Suprapubic skin (tissue), 4 donors: ENCODE data around the gene RGS2.

ENCODE experiments used
- CTCF ChIP-seq, 2 donors: fragments of 200-600 bp in 1 of 2; fragments of 450-650 bp in 1 of 2; sonication (generic) in 1 of 2; IDR thresholded peaks; one replicate each; pipeline ENCODE4 v1.5.1; 2016 to 2019; ENCODE audit warnings: antibody characterized with exemption in 2 of 2, mild to moderate bottlenecking in 1 of 2, moderate library complexity in 1 of 2
- EP300 ChIP-seq: sonication (generic); formaldehyde crosslinking; IDR thresholded peaks from one replicate; pipeline ENCODE4 v1.6.1; 2017; ENCODE audit warnings: antibody characterized with exemption
- POLR2A ChIP-seq, 2 donors: fragments of 450-650 bp; IDR thresholded peaks; one replicate each; pipeline ENCODE4 v1.6.1; 2017; ENCODE audit warnings: antibody characterized with exemption in 2 of 2, mild to moderate bottlenecking in 2 of 2, moderate library complexity in 2 of 2
- POLR2AphosphoS5 ChIP-seq, 3 donors: sonication (generic); formaldehyde crosslinking; IDR thresholded peaks; one replicate each; pipeline ENCODE4 v1.6.1; 2017; ENCODE audit warnings: antibody characterized with exemption in 3 of 3

- TF ChIP-seq POLR2AphosphoS5 (IDR thresholded peaks at IDR 0.05) (no peak), CTCF (IDR thresholded peaks at IDR 0.05) (no peak), POLR2A (IDR thresholded peaks at IDR 0.05) (no peak), EP300 (no peak)
Observed at GRCh38 chr1:192860478-192861185, 51.8 kb downstream of the RGS2 start.
